Heart right ventricle (tissue), 16 donors: ENCODE results near the gene SYT12. TPM values are rescaled to one million over a fixed set of nuclear protein-coding genes. Genes with fewer than 3 reads are reported as not detected.

ENCODE experiments used
- ATAC-seq, 8 donors: fragments of 200-7000 bp; cut with Tn5 transposase; one replicate each; pipeline ENCODE4 v1.9.1; 2020; ENCODE audit warnings: mild to moderate bottlenecking in 8 of 8, moderate library complexity in 8 of 8, moderate number of reproducible peaks in 1 of 8
- DNase-seq, 2 donors: peaks; one replicate each; pipeline ENCODE4 v3.0.0-alpha.2; 2020
- H3K27ac ChIP-seq, 10 donors: fragments of 200-600 bp; sonication (generic) in 2 of 10; one replicate each; pipeline versions ENCODE4 v1.5.0 to v1.8.0; 2020 to 2022; ENCODE audit warnings: mild to moderate bottlenecking in 3 of 10
- H3K27me3 ChIP-seq, 7 donors: fragments of 200-600 bp; one replicate each; pipeline ENCODE4 v1.8.0; 2021 to 2022; ENCODE audit warnings: mild to moderate bottlenecking in 2 of 7
- H3K36me3 ChIP-seq, 9 donors: fragments of 200-600 bp; sonication (generic) in 1 of 9; one replicate each; pipeline versions ENCODE4 v1.5.0 to v1.8.0; 2020 to 2022; ENCODE audit warnings: mild to moderate bottlenecking in 2 of 9
- H3K4me1 ChIP-seq, 9 donors: fragments of 200-600 bp; sonication (generic) in 1 of 9; one replicate each; pipeline versions ENCODE4 v1.5.0 to v1.8.0; 2020 to 2022; ENCODE audit warnings: mild to moderate bottlenecking in 4 of 9
- H3K4me3 ChIP-seq, 10 donors: fragments of 200-600 bp; sonication (generic) in 2 of 10; one replicate each; pipeline versions ENCODE4 v1.5.0 to v1.8.0; 2020 to 2022; ENCODE audit warnings: mild to moderate bottlenecking in 7 of 10, moderate library complexity in 2 of 10
- H3K9me3 ChIP-seq, 11 donors: fragments of 200-600 bp in 10 of 11; sonication (generic) in 2 of 11; one replicate each; pipeline versions ENCODE4 v1.5.0 to v1.8.0; 2013 to 2022; ENCODE audit warnings: mild to moderate bottlenecking in 2 of 11, control low read depth in 1 of 11, moderate library complexity in 1 of 11
- CTCF ChIP-seq, 9 donors: fragments of 200-600 bp; sonication (generic) in 2 of 9; IDR thresholded peaks; one replicate each; pipeline versions ENCODE4 v1.5.0 to v1.8.0; 2021 to 2022; ENCODE audit warnings: antibody characterized with exemption in 9 of 9, mild to moderate bottlenecking in 5 of 9, moderate library complexity in 1 of 9
- WGBS, 2 donors: extraction: QIAGEN DNeasy Blood & Tissue Kit; methylation state at CpG; one replicate each; pipeline ENCODE4 v1.1.7; 2013; ENCODE audit warnings: inconsistent platforms in 1 of 2; 5-methylcytosine and 5-hydroxymethylcytosine counted together
- intact Hi-C, 10 donors: fragments of 100-400 bp; cut with DNase I; formaldehyde crosslinking; loops; one replicate each; pipeline versions ENCODE4 v1.11.1 to v1.14.2; 2022
- polyA plus RNA-seq, 2 donors: library from polyadenylated mRNA; stranded (reverse); fragments of 200-250 nt; gene quantifications; one replicate each; pipeline ENCODE4 v1.2.3, GENCODE V29; 2013
- total RNA-seq, 10 donors: library from RNA; stranded (reverse); fragmentation: NEBNext Ultra II Directional in 3 of 10; extraction: Animal tissue kit (Norgen Biotek cat#: 25700) in 3 of 10; gene quantifications; one replicate each; pipeline versions ENCODE4 v1.2.1 to v1.2.4, GENCODE V29; 2021 to 2023
- donor health status: Arrhythmogenic right ventricular cardiomyopathy.
- donor health status: ischemic (EF 13 %, LVEDD 7.1; RV severe dilation, severe dysfunction).
- donor health status: healthy with polysubstance abuse.
- donor health status: DM: no; HTN: yes; CAD: no.
- donor health status: DM: no; HTN: no; CAD: no.
- donor health status: ischemic (EF 25% LVEDD 6.9; RV normal size, moderate dysfunction).
- donor health status: ischemic (EF 25% LVEDD 5.7; RV mildly dilated, moderate dysfunction).
- donor health status: healthy.
- donor health status: DM: yes; HTN: yes; CAD: no.
- donor health status: Ischemic cardiomyopathy.
- donor health status: ischemic (EF 35%, LVEDD 5.7; RV mildly dilated, moderate dysfunction).
- donor health status: nonischemic (EF 11% LVEDD 7.7; RV severe dilation, severe dysfunction).
- donor health status: DM: yes; HTN: yes; CAD: no.
- donor health status: PGD.
- donor health status: ischemic (EF 29% LVEDD 5.4; RV normal size, mild dysfunction).
- donor health status: nonischemic (EF 23%, LVEDD 6.1; RV moderate dilation, normal function).

Gene SYT12
- total and polyA plus RNA-seq, 12 donors: 0.12 to 0.78 (median 0.28) TPM; not detected in 2

DNA sequence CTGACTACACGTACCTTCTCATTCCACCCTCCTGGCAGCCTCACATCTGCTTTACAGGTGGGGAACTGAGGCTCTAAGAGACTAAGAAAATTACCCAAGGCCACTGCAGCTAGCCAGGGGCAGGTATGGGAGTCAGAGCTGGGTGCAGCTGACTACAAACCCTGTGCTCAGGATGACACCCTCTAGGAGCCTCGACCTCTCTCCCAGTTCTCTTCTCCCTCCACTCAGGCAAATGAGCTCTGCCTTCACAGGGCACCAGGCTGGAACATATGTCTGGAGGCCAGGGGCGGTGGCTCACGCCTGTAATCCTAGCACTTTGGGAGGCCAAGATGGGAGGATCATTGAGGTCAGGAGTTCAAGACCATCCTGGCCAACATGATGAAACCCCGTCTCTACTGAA lies 4.0 kb downstream of the SYT12 start:
- Histone ChIP-seq H3K27me3 (peaks cover 0 to 53% (median 29%) of the 10 kb centered on the region in 7 donors), H3K4me3 (no peak overlapping the region), H3K36me3 (no peaks in the 10 kb centered on the region), H3K4me1 (peaks cover 5 to 21% (median 11%) of the 10 kb centered on the region in 9 donors), H3K27ac (no peak overlapping the region), H3K9me3 (no peaks in the 10 kb centered on the region)
- ATAC-seq: no peak
- no peak for TF ChIP-seq CTCF (IDR thresholded peaks at IDR 0.05)
- DNase-seq: no peak
- 96 to 97% methylated on average over 5 of the region's 5 CpGs for WGBS, 2 donors
- intact Hi-C loops: no loop called here

GRCh38 chr11:67027483-67027930 lies 4.6 kb downstream of the SYT12 start:
- H3K4me1 ChIP-seq: peaks cover 5 to 19% (median 8%) of the 10 kb centered on the region in 9 donors
- 81 to 83% methylated on average over 12 of the region's 12 CpGs for WGBS, 2 donors
- intact Hi-C loops: no loop called here
- H3K27ac ChIP-seq: no peak overlapping the region
- no peaks in the 10 kb centered on the region for H3K36me3 ChIP-seq
- TF ChIP-seq CTCF (IDR thresholded peaks at IDR 0.05): no peak
- no peaks in the 10 kb centered on the region for H3K9me3 ChIP-seq
- ATAC-seq: no peak
- no peak overlapping the region for H3K4me3 ChIP-seq
- peaks cover 0 to 47% (median 28%) of the 10 kb centered on the region in 7 donors for H3K27me3 ChIP-seq
- DNase-seq: no peak

- TF ChIP-seq CTCF (IDR thresholded peaks at IDR 0.05): no peak
- DNase-seq (no peak), ATAC-seq (no peak)
- H3K27ac ChIP-seq: no peak overlapping the region
- peaks cover 3 to 18% (median 4%) of the 10 kb centered on the region in 9 donors for H3K4me1 ChIP-seq
- intact Hi-C loops: no loop called here
- H3K9me3 ChIP-seq: no peaks in the 10 kb centered on the region
- H3K36me3 ChIP-seq: no peaks in the 10 kb centered on the region
- peaks cover 0 to 42% (median 24%) of the 10 kb centered on the region in 7 donors for H3K27me3 ChIP-seq
- no peak overlapping the region for H3K4me3 ChIP-seq
- WGBS, 2 donors: 87 to 90% methylated on average over 6 of the region's 6 CpGs
These were observed 5.1 kb downstream of the SYT12 start for GRCh38 chr11:67027943-67028542.

- Histone ChIP-seq H3K36me3 (no peaks in the 10 kb centered on the region), H3K27me3 (peaks cover 0 to 32% (median 15%) of the 10 kb centered on the region in 7 donors), H3K4me3 (no peak overlapping the region), H3K27ac (no peak overlapping the region), H3K9me3 (no peaks in the 10 kb centered on the region), H3K4me1 (peaks cover 0 to 17% (median 0%) of the 10 kb centered on the region in 9 donors)
- DNase-seq: no peak
- ATAC-seq: no peak
- intact Hi-C loops: no loop called here
- WGBS, 2 donors: 75 to 78% methylated on average over 6 of the region's 6 CpGs
- TF ChIP-seq CTCF (IDR thresholded peaks at IDR 0.05): no peak
These were observed 6.2 kb downstream of the SYT12 start for GRCh38 chr11:67029146-67029545.
